Mesodermal cell (in vitro differentiated cells): ENCODE data around the gene RNGTT.
A peak's percentile ranks its signal among the peaks of the same experiment; 100 is the strongest.

Experiments used
- H3K27ac ChIP-seq: 2 replicates; pipeline ENCODE4 v1.7.0; 2013; ENCODE audit warnings: mild to moderate bottlenecking, low read depth, low read length, moderate library complexity; ENCODE audit not compliant: severe bottlenecking
- H3K36me3 ChIP-seq: 2 replicates; pipeline ENCODE4 v1.7.1; 2013; ENCODE audit warnings: mild to moderate bottlenecking, low read length, moderate library complexity; ENCODE audit not compliant: control insufficient read depth, insufficient read depth
- H3K4me1 ChIP-seq: one replicate; pipeline ENCODE4 v1.7.1; 2013; ENCODE audit warnings: mild to moderate bottlenecking, low read length; ENCODE audit not compliant: insufficient read depth, control insufficient read depth, poor library complexity, severe bottlenecking
- H3K4me3 ChIP-seq: 2 replicates; pipeline ENCODE4 v1.7.0; 2013; ENCODE audit warnings: low read length, control low read depth, mild to moderate bottlenecking; ENCODE audit not compliant: insufficient read depth, poor library complexity, severe bottlenecking; ENCODE audit errors: extremely low read depth
- H3K9me3 ChIP-seq: 2 replicates; pipeline ENCODE4 v1.7.1; 2013; ENCODE audit warnings: mild to moderate bottlenecking, low read length, moderate library complexity; ENCODE audit not compliant: control insufficient read depth
- WGBS, 2 experiments: methylation state at CpG; one replicate each; pipeline ENCODE4 v1.1.5; 2013; ENCODE audit warnings: missing lambda C conversion rate in 2 of 2; ENCODE audit not compliant: insufficient coverage in 2 of 2; 5-methylcytosine and 5-hydroxymethylcytosine counted together

The RNGTT gene

DNA sequence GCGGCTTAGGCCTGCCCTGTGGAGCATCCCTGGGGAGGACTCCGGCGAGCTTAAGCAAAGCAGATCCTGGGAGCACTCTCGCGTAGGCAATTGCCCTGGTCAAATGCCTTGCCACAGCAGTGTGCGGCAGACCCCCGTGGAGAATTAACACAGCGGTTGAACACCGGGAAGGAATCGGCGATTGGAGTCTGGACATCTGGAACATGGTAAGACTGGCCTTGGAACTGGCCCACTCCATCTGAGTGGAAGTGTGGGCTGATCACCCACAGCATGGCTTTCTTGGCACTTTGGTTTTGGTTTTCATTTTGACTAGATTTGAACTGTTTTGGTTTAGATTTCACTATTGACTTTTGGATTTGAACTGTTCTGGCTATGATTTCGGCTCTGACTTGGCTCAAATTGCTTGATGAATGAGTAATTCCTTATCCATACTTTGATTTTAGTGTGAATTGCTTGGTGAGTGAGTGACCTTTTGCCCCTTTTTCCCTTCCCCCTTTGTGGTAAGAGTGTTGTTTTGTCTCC is 300.7 kb downstream of the RNGTT start:
- H3K4me3 ChIP-seq = no peak overlapping the region
- WGBS, 2 experiments = 97% methylated on average over 11 of the region's 12 CpGs
- peaks cover 3% of the 10 kb centered on the region for H3K36me3 ChIP-seq
- no peaks in the 10 kb centered on the region for H3K9me3 ChIP-seq
- no peaks in the 10 kb centered on the region for H3K4me1 ChIP-seq
- no peak overlapping the region for H3K27ac ChIP-seq

DNA sequence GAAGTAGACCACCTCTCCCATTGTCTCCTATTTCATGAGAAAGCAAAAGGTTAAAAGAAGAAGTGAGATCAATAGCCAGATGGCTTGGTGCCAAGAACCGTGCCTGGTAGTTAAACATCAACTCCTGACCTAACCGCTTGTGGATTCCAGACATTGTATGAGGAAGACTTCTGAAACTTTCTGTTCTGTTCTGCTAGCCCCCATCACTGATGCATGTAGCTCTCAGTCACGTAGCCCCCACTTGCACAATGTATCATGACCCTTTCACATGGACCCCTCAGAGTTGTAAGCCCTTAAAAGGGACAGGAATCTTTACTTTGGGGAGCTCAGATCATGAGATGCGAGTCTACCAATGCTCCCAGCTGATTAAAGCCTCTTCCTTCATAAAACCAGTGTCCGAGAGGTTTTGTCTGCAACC is 301.2 kb downstream of the RNGTT start:
- 95 to 100% methylated on average over 4 to 5 of the region's 5 CpGs for WGBS, 2 experiments
- Histone ChIP-seq H3K4me1 (no peaks in the 10 kb centered on the region), H3K27ac (no peak overlapping the region), H3K9me3 (no peaks in the 10 kb centered on the region), H3K4me3 (no peak overlapping the region), H3K36me3 (peaks cover 3% of the 10 kb centered on the region)

DNA sequence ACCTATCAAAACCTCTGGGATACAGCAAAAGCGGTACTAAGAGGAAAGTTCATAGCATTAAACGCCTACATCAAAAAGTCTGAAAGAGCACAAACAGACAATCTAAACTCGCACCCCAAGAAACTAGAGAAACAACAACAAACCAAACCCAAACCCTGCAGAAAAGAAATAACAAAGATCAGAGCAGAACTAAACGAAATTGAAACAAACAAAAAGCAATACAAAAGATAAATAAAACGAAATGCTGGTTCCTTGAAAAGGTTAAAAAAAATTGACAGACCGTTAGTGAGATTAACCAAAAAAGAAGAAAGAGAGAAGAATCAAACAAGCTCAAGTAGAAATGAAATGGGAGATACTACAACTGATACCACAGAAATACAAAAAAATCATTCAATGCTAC is 302.3 kb downstream of the RNGTT start:
- WGBS, 2 experiments = no CpG with 5 or more reads among the region's 6 CpGs
- Histone ChIP-seq H3K36me3 (peaks cover 3% of the 10 kb centered on the region), H3K9me3 (no peaks in the 10 kb centered on the region), H3K4me3 (no peak overlapping the region), H3K27ac (no peak overlapping the region), H3K4me1 (no peaks in the 10 kb centered on the region)

DNA sequence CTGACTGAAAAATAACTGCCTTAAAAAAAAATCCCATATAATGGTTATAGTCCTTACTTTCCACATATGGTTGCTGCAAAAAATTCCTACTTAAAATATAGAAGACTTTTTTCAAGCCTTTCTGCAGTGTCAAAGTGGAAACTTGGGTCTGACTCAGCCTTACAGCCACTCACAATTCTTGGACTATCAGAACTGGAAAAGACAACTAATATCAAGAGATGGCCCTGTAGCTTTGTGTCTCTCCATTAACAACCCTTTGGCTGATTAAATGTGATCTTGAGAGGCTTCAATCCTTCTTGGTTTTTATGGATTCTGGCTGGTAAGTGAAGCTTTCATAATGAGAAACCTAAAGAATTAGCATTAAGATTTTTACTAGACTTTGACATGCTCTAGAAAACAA is 307.8 kb downstream of the RNGTT start:
- H3K36me3 ChIP-seq = no peaks in the 10 kb centered on the region
- no peak overlapping the region for H3K4me3 ChIP-seq
- H3K27ac ChIP-seq = no peak overlapping the region
- H3K9me3 ChIP-seq = no peaks in the 10 kb centered on the region
- H3K4me1 ChIP-seq = no peaks in the 10 kb centered on the region

DNA sequence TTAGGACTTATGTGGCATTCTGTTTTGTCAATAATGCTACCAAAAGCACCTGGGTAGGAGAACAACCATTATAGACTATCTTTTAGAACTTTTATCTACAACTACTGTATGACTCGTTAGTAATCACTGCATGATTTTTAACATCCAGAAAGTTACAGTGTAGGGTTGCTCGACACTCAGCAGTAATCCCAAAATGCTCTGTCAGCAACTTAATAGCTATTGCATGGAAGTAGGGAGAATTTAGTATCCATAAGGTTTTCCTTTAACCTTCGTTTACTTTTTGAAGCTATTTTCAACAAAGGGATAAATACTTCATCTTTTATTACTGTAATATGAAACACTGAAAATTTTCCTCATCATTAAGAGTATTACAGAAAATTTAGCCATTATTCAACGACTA is 309.5 kb downstream of the RNGTT start:
- H3K27ac ChIP-seq = no peak overlapping the region
- H3K9me3 ChIP-seq = no peaks in the 10 kb centered on the region
- WGBS, 2 experiments = 100% methylated on average over 1 to 2 of the region's 4 CpGs
- no peaks in the 10 kb centered on the region for H3K36me3 ChIP-seq
- H3K4me3 ChIP-seq = no peak overlapping the region
- H3K4me1 ChIP-seq = no peaks in the 10 kb centered on the region

DNA sequence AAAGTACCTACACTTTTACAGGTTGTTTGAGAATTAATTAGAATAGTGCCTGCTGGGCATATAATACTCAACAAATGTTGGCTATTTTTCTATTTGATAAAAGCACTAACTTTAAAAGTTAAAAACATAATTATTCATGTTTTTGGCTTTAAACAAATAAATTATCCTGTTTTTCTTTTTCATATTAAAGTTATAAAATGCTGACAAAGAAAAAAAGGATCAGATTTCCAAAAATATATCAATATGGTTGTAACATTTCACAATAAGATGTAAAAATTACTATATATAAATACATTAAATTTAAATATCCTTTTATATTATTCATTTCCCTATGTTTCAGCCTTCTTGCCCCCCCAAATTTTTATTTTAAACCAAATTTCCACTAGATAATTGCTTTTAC is 312.0 kb downstream of the RNGTT start:
- Histone ChIP-seq H3K9me3 (no peaks in the 10 kb centered on the region), H3K4me3 (no peak overlapping the region), H3K36me3 (no peaks in the 10 kb centered on the region), H3K4me1 (no peaks in the 10 kb centered on the region), H3K27ac (no peak overlapping the region)

DNA sequence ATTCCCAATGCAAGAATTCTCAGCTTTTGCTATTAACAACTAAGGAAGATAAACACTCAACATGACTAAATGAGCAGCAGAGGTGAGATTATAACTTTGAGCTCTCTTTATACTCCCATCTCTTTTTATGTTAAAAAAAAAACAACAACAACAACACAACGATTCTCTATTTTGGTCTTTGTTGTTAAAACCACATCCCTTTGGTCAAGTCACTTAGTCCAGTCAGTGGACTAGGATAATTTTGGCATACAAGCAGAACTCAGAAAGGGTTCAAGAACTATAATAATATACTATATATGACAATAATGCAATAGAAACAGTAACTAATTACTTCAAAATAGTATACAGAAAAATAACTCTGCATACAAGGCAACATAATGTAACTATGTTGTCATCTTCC is 312.4 kb downstream of the RNGTT start:
- no CpG with 5 or more reads among the region's 1 CpG for WGBS, 2 experiments
- no peaks in the 10 kb centered on the region for H3K4me1 ChIP-seq
- H3K27ac ChIP-seq = no peak overlapping the region
- H3K36me3 ChIP-seq = no peaks in the 10 kb centered on the region
- H3K9me3 ChIP-seq = no peaks in the 10 kb centered on the region
- no peak overlapping the region for H3K4me3 ChIP-seq

DNA sequence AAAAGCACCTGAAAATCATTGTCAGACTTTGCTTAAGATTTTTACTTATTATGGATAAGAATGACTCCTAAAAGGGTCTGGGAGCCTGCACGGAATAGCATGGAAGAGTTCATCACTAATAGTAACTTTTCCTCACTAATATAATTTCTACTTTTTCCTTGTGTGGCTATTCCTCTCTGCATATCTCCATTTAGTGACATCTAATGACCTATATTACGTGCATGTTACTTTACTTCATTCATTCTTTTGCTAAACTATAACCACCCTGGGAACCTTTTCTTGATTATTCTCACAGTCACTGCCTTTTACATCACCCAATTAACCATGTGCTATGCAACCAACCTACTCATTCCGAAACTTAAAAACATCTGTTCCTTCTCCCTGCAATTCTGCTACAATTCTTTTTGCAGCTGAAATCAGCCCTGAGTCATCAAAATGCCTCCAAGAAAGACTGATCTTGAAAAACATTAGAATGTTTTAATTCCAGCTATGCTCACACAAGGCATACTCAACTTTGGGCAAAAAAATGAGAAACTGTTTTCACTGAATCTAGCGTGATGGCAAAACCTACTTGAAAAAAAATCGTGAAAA is 313.3 kb downstream of the RNGTT start:
- H3K4me3 ChIP-seq = no peak overlapping the region
- H3K27ac ChIP-seq = no peak overlapping the region
- H3K36me3 ChIP-seq = no peaks in the 10 kb centered on the region
- no peaks in the 10 kb centered on the region for H3K9me3 ChIP-seq
- H3K4me1 ChIP-seq = no peaks in the 10 kb centered on the region
- WGBS, 2 experiments = 93 to 100% methylated on average over 2 to 3 of the region's 5 CpGs

DNA sequence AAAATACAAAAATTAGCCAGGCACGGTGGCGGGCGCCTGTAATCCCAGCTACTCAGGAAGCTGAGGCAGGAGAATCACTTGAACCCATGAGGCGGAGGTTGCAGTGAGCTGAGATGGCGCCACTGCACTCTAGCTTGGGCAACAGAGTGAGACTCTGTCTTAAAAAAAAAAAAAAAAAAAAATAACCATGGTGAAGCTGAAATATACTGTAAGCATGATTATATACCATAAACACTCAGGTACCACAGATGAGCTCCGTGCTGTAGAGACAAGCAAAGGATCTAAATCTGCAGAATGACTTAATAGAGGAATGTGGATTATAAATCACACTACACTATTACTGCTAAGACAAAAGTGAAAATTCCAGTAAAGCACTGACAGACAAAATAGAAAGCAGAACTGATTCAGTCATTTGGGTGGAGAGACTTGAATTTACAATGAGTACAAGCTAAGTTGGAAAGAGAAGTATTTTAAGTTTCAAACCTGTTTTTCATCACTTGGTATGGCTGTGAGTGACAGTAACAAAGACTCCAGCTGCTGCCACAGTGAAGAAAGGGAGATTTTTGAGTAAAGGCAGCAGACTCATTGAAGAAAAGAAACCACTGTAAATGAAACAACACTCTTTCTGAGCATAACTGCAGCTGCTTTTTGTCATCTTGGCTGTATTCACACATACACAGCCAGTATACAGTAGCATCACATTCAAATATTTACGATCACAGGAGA is 322.1 kb downstream of the RNGTT start:
- Histone ChIP-seq H3K36me3 (no peaks in the 10 kb centered on the region), H3K4me1 (no peaks in the 10 kb centered on the region), H3K4me3 (no peak overlapping the region), H3K27ac (peak overlapping the region; percentile 53), H3K9me3 (no peaks in the 10 kb centered on the region)
- whole genome bisulfite sequencing, 2 experiments = 68% methylated on average over 3 of the region's 7 CpGs; no CpG with 5 or more reads in 1 of the 2 experiments

DNA sequence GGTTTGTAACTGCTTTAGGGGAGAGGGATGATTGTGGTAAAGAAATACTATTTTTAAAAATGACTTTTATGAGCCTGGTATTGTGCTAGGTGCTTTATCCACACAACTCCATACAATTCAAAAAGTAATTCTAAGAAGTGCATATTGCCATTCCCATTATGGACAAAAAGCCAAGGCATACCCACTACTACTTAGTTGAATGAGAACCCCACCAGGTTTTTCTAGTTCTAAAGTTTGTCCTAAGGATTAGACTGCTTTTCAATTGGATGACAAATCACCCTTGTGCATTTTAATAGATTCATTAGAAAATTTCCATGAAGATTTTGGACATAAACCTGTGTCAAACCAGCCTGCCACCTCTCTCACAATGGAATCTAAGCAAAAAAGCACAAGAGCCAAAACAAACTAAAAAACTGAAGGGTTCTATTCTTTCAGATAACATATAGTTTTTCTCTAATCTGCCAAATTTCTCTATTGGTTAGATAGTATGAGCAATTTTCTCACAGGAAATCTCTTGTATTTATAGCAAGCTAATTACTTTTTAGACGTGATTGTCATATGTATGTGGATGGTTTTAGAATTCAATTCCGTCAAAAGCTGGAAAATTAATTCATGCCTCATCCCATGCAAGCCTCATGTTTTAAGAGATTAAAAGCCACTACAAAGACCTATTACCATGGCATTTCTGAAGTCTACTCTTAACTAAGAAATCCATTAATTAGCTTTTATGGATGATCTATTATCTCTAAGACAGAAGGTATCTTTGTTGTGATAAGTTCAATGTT is 325.5 kb downstream of the RNGTT start:
- no peaks in the 10 kb centered on the region for H3K4me1 ChIP-seq
- no peaks in the 10 kb centered on the region for H3K9me3 ChIP-seq
- WGBS, 2 experiments = no CpG with 5 or more reads among the region's 2 CpGs
- no peaks in the 10 kb centered on the region for H3K36me3 ChIP-seq
- no peak overlapping the region for H3K4me3 ChIP-seq
- H3K27ac ChIP-seq = no peak overlapping the region

DNA sequence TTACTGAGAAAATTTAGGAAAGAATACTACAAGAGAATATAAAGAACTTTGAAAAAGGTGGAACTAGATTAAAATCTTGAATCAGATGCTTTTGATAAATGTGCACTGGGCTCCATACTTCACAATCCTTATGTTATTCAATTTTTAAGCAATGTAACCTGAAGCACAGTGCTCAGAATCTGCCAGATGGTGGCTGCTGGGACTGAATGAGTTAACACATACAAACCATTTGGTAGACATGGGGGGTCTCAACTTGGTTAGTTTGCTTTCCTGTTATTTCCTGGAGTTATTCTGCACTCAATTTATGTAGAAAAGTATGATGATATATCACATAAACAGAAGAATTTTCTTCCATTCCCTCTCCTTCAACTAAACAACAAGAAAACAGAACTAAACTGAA is 326.5 kb downstream of the RNGTT start:
- Histone ChIP-seq H3K36me3 (no peaks in the 10 kb centered on the region), H3K27ac (no peak overlapping the region), H3K4me1 (no peaks in the 10 kb centered on the region), H3K9me3 (no peaks in the 10 kb centered on the region), H3K4me3 (no peak overlapping the region)
